OCI-LY7 (cell line): ENCODE results near the gene SLC16A9.

Experiments
- CTCF ChIP-seq: fragments of 200-600 bp; sonication (generic); conservative IDR thresholded peaks from 2 replicates; pipeline ENCODE4 v1.5.1; 2014; ENCODE audit warnings: mild to moderate bottlenecking, antibody characterized with exemption, low read length, moderate library complexity, mixed read lengths
- EZH2phosphoT487 ChIP-seq: fragments of 200-600 bp; sonication (generic); IDR thresholded peaks from 2 replicates; pipeline ENCODE4 v1.6.1; 2018; ENCODE audit warnings: low read depth, borderline replicate concordance, mild to moderate bottlenecking, mixed run types, antibody characterized with exemption, low read length, moderate library complexity, mixed read lengths

GRCh38 chr10:59741048-59741447 lies 31.4 kb upstream of the SLC16A9 start:
- no peak for TF ChIP-seq CTCF
- TF ChIP-seq EZH2phosphoT487 = no peak
